Brain pericyte (primary cell): Measurements from ENCODE around the gene ZCCHC7.

Experiments
- DNase-seq: peaks from one replicate; pipeline ENCODE4 v3.0.0-alpha.2; 2012; ENCODE audit warnings: low read depth, low spot score

The ZCCHC7 gene

DNA sequence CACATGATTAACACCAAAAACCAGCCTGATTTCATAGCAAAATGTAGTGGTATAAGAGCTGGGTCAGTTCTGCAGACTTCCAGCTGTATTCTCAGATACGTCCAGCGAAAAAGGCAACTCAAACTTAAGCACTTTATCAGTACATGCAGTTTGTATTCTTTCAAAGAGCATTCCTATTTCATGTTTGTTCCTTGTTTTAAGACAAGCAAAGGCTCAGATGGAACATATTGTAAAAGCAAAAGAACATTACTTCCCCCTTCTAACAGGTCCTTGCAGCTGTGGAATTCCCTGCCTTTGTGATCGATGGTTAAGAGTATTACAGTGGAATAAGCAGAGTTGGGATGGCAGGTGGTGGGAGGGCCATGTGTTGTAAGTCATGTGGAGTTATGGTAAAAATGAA, 215.8 kb downstream of the ZCCHC7 start:
- no peak for DNase-seq

DNA sequence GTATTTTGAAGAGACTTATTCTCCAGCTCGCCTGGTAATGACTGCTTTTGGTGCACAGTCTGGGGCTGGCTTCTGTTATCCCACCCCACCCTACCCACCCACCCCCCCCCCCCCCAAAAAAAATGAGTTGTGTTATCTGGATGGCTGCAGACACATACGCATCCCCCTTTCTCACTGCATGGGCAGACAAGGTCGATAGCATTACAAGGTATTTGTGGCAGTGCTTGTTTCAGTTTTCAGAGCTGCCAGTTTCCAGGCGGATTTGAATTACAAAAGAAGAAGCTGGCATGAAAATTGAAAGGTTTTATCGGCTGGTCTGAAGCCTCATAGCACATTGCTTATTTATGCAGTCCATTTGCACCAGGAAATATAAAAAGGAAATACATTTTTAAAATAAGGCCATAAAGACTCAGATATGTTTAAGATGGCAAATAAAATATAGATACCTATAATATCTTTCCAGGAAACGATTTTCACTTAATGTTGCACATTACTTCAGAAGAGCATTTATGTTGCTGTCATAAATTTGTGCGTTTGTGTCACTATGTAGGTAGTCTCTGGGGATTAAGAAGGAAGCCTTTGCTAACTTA, 217.0 kb downstream of the ZCCHC7 start:
- no peak for DNase-seq

DNA sequence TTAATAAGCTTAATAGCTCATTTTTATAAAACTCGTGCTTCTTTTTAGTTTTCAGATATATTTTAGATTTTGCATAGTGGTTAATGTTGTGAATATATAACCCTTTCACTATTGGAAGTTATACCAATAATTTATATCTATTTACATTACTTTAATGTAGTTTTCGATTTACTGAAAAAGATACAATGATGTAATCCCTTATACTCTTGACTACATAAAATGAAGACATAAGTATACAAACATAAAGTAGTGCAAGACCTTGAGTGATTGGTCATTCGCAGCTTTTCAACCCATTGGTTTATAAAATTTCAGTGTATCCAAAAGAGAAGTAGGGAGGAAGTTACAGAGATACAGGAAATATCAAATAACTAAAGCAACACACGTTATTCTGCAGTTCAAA, 217.8 kb downstream of the ZCCHC7 start:
- DNase-seq = no peak

DNA sequence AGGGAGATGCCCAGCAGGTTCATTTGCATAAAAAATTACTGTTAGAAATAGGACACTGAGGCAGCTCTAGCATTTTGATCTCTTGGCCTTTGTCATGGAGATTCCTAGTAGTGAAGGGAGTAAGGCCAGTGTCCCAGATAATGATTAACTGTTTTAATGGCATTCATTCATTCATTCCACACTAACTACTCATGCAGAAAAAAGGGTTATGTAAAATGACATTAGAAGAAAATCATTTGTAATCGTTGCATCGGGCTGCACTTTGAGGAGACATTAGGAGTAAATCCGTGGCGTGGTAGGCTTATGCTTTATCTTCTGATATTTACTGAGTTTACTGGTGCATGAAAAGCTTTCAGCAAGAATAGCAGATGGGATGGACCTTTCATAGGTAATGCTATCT, 219.5 kb downstream of the ZCCHC7 start:
- no peak for DNase-seq

DNA sequence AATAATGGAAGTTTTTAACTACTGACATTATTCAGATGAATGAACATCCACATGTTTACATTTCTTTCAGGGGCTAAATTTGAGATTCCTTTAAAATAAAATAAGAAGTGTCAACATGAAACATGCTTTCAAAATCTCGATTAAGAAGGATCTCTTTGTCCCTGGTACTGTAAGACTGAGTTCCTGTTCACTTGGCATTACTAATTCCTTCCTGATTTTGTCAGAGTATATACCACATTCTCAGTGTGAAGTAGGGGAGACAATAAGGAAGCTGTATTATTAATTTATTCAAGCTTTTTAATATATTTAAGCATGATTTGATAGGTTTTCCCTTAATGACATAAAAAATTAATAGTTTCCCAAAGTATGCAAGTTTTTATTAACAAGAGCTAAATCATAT, 220.6 kb downstream of the ZCCHC7 start:
- DNase-seq = no peak

DNA sequence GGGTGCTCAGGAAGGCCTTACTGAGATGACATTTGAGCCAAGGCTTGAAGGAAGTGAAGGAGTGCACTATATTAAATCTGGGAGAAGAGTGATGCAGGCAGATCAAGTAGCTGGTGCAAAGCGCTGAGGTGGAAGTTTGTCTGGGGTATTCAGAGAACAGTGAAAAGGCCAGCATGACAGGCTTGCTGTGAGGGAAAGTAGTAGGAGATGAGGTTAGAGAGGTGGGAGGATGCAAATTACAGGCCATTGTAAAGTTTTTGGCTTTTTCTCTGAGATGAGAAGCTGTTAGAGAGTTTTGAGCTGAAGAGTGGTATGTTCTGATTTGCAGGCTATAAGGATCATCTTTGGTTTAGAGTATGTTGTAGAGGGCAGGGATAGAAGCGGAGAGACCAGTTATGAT, 221.3 kb downstream of the ZCCHC7 start:
- no peak for DNase-seq

DNA sequence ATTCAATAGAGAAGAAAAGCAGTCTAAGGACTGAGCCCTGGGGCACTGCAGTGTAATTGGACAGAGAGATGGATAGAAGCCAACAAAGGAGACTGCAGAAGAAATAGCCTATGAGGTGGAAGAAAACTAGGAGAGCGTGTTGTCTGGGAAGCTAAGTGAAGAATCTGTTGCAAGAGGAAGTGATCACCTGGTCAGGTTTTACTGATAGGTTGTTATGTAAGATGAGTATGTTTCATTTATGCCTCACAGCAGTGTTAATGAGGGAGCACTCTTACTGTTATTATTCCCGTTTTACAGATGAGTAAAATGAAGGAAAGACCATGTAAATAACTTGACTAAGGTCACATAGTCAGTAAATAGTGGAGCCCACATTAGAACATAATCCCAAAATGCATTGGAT, 222.1 kb downstream of the ZCCHC7 start:
- no peak for DNase-seq

DNA sequence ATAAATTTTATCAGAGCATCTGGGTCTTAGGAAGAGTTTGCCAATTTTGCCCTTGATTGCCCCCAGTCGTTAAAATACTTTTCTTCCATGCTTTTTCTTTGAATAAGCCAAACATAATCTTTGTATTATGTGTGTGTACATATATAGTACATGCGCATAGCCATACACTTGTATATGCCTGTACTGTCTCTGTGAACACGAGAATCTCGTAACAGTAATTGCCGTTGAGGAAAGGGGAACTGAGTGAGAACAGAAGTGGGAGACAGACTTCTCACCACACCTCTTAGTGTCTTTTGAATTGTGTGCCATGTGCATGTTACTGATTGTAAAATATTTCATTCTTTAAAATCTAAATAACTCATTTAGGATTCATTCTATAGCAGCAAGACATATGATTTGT, 222.5 kb downstream of the ZCCHC7 start:
- no peak for DNase-seq

DNA sequence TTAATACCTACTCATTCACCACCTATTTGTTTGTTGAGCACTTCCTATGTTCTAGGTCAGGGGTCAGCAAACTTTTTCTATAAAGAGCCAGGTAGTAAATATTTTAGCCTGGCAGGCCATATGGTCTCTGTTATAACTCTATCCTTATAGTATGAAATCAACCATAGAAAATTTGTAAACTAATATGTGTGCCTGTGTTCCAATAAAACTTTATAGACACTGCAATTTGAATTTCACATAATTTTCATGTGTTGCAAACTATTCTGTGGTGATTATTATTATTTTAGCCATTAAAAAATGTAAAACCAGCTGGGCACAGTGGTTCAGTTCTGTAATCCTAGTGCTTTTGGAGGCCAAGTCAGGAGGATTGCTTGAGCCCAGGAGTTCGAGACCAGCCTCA, 223.3 kb downstream of the ZCCHC7 start:
- DNase-seq = no peak

DNA sequence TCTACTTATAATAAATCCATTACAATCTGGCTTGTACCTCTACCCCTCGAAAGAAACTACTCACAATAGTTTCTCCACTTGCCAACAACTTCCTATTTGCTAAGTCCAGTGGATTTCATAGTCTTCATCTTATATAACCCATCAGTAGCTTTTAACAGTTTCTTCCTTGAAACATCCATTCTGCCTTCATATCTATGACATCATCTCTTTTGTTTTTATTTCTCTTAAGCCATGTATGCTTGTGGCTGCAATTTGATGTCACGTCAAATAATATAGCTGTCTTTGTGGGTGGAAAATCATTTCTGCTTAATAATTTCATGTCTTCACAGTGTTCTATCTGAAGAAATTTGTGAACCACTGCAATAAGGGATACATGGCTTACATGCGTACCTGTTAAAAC, 224.7 kb downstream of the ZCCHC7 start:
- DNase-seq = no peak

DNA sequence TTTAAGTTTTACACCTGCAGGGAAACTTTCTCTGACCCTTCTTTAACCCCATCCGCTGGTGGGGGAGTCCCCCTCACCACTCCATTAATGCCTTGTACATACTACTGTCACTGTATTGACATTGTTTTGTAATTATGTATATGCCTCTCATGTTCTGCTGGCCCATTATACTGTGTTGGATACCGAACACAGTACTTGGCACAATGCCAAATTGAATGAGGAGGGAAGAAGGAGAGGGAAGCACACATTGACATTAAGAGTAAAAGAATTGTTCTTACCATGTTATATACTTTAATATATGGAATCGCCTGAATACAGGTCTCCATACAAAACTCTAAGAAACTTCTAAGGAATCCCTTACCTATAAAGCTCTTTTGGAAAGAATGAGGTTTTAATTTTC, 228.5 kb downstream of the ZCCHC7 start:
- DNase-seq = no peak

DNA sequence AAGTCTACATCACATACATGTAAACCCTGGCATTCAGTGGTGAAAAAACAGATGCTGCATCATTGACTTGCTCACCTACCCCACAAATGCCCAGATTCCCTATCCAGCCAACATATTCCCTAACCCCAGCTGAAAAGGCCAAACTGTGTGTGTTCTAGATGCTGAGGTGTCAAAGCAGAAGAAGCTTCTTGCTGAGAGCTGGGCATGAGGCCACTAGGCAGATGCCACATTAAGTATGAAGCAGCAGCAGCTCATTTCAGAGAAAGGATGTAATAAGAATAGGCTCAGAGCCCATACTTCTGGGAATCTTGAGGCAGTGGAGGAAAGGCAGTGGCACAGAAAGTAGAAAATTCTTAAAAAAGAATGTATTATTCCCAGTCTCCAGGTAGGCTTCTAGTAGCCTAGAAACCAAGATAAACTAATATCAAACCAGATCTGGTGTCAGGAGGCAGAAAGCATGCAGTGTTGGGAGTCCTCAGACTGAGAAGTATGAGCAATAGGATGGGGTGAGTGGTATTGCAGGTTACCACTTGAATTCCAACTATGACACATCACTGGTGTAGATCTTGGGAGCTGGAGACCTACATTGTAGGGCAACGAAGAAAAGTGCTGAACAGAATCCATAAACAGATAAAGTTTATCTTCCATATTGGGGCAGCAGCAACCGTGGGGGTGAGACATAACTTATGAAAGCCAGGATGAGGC, 230.3 kb downstream of the ZCCHC7 start:
- DNase-seq = no peak

DNA sequence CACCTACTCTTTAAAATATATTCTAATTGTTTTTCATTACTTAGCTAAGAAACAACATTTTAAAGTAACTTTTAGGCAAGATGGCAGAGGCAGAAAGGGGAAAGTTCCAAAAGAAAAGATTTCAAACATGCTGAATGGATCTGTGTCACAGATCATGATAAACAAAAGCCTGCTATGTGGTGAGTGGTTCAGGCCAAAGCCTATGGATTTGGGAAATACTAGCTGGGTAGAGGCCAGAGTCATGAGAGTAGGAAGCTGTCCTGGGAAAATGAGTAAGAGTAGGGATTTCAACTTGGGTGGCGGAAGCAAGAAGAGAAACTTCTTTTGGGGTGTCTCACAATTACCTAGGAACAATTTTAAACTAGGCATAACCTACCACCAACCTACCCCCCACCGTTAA, 233.4 kb downstream of the ZCCHC7 start:
- no peak for DNase-seq

DNA sequence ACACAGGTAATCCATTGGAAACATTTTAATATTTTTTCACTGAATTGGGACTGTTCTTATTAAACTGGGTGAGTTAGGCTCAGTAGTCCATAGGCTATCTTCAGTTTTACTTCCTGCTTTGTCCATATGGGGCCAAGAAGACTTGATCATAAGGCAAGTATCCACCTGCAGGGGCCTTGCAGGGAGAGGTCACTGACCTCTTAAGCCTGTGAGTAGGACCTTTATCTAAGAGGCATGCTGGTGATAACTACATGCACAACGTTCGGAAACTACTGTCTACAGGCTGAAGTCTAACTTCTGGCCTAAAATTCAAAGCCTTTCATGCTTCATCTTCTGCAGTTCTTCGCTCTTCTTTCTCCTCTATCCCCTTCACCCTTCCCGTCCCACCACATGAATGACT, 242.1 kb downstream of the ZCCHC7 start:
- DNase-seq = no peak

DNA sequence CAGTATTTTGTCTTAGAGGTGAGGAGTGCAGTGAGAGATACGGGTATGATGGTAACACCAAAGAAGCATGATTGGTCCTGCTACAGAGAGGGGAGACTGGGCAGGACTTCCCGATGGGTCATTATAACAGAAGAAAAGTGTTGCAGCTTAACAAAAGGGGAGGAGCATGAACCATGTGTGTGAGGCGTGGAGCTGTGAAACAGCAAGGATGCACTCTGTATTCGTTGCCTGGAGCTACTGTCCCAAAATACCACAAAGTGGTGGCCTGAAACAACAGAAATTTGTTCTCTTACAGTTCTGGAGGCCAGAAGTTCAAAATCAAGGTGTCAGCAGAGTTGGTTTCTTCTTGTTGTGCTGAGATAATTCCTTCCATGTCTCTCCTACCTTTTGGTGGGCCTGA, 242.8 kb downstream of the ZCCHC7 start:
- DNase-seq = no peak

DNA sequence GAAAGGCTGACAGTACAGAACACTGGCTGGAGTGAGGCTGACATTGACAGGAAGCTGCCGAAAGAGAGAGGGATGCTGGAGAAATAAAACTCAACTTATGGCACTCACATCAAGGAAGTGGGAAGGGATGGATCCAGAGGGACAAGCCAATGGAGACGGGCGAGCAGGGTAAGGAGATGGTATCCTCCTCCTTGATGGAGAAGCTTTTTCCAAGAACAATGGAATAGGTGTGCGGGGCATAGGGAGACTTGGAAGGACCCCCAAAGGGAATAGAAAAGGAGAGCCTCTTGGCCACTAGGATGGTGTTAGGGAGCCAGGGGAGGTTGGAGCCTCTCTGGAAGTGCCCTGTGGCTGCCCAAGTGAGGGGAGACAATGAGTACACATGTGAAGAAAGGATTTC, 243.8 kb downstream of the ZCCHC7 start:
- no peak for DNase-seq

DNA sequence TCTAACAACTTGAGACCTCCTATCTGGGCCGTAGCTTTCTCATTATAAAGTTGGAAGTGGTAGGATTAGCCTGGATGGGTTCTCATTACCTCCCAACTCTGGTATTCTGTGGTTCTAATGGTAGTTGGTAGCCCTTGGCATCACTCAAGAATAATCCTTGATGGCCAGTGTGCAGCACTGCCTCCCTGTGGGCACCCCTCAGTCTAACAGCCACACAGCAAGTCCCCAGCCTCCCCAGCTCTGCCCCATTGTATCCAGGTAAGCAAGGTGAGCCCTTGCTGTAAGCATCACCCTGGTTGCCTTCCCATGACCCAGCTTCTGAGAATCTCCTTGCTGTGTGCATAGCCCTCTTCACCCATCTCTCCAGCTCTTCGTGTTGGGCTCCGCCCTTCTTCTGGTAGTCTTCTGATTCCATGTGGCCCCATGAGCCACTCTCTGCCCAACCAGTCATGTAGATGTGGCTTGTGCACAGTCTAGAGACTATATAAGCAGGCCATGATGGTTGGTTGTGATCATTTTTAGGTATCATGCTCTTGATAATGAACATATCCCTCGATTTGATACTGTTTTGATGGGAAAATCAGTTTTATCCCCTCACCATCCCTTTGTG, 244.5 kb downstream of the ZCCHC7 start:
- no peak for DNase-seq

DNA sequence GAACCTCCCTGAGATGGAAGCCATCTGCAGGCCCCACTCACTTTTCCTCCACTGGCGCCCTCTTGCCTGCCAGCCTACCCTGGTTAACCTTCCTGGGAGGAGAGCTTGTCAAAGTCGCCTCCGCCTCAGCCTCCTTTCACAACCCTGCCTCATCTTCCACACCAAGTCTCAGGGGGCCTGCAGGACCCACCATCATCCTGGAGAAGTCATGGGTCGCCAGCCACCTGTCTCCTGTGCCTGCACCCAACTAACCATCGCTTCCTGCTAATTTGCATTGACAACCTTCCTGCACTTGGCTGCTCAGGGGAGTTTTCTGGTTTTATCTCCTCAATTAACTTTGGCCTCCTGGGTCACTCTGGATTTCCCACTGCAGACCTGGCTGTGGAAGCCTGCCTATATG, 249.3 kb downstream of the ZCCHC7 start:
- no peak for DNase-seq

DNA sequence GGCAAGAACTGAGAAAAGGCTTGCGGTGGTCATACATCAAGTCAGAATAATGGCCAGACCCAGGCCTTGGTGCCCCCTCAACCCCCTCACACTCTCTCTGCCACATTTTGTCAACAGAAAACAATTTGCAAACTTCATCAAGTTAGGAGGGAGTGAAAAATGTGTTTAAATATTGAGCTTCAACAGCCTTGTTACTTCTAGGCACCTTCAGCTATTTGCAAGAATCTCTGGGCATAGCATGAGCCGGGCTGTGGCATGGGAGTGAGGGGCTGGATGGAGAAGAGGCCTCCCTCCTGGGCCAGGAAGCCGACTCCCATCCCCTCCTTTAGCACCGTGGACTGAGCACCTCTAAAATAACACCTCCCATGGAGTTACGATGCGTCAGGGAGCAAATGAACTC, 249.9 kb downstream of the ZCCHC7 start:
- no peak for DNase-seq

DNA sequence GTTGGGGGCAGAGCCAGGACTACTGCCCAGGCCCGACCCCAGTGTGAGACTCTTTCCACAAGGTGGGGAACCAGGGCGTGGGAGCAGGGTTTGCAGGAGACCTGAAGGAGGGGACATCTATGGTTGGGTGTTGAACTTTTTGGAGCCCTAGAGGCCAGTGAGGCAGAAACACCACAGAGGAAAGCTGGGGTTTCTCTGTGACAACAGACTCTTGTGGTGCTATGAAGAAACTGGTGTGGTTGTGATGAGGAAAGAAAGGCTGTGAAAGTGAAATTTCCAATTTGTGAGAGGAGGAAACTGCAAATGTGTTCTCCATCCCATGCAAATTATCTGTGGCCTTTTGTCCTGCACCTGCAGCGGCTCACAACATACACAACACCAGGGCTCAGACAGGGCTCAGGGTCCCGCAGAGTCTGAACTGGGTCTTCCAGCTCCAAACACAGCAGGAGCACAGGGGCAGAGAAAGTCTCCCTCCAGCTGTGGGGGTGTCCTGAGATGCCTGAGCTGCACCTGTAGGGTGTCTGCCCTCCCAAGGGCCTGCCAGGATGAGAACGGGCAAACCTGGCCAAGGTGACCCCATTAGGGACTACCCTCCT, 250.7 kb downstream of the ZCCHC7 start:
- DNase-seq = no peak

DNA sequence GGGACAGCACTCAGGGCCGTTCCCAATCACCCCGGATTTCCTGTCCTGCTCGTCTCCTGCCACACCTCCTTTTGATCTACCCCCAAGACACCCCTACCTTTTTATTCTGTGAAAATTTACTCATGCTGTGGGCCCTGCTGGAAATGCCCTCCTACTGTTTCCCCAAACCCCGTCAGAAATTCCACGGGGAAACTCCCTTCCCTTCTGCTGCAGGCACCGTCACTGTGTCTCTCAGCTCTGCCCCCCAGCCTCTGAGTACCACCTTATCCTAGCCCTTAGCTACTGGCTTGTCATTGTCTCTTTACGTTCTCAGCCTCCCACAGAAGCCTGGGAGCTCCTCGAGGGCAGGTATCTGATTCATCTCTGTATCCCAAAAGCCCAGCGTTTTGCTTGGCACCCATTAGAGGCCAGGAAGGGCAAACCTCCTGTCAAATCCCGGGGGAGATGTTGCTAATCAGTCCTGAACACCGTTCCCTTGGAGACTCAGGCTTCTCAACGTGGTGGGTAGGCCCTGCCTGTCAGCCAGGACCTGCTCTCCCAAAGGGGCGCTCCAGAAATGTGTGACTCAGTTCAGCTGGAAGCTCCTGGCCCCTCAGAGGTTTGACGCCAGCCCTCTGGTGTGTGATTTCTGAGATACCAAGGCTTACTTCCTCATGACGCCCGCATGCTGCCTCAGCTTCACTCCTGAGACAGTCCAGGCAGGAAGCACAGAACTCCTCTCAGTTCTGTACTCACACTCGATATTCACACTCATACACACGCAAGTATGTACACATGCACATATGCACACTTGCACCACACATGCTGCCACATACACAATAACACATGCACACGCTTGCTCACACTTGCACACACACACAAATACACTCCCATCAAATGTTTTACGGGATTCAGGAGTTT, 251.4 kb downstream of the ZCCHC7 start:
- no peak for DNase-seq

DNA sequence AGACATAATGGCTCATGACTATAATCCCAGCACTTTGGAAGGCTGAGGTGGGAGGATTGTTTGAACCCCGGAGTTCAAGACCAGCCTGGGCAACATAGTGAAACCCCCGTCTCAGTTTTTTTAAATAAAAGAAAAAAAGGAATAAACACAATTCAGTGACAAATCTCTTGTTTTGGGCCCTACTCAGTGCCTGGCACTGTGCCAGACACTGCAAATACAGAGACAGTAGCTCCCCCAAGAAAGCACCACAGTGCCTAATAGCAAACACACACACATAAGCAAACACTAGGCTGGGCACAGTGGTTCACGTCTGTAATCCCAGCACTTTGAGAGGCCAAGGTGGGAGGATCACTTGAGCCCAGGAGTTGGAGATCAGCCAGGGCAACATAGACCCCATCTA, 252.5 kb downstream of the ZCCHC7 start:
- DNase-seq = no peak
